A549 (cell line): ENCODE results near the gene FHAD1.

ENCODE experiments used
- BHLHE40 ChIP-seq: IDR thresholded peaks from 2 replicates; pipeline ENCODE4 v1.6.1; 2012; ENCODE audit warnings: low read depth, low read length, inconsistent platforms
- HDAC2 ChIP-seq: fragments of 200-600 bp; sonication (generic); IDR thresholded peaks from 2 replicates; pipeline ENCODE4 v1.6.1; 2016
- JUN ChIP-seq, 2 experiments: fragments of >200 bp; sonication (Bioruptor Twin); formaldehyde crosslinking; IDR thresholded peaks; 2 replicates in 1 of 2; 3 replicates in 1 of 2; pipeline ENCODE4 v1.6.1; 2016 to 2017
- MAZ ChIP-seq: fragments of 150-350 bp; IDR thresholded peaks from 2 replicates; pipeline ENCODE4 v1.6.1; 2014; ENCODE audit warnings: antibody characterized with exemption, low read depth, low read length, borderline replicate concordance
- POLR2A ChIP-seq: IDR thresholded peaks from 2 replicates; pipeline ENCODE4 v1.6.1; 2012; ENCODE audit warnings: mild to moderate bottlenecking, low read length
- TF ChIP-seq, protein P1 (sequence below): fragments of >200 bp; sonication (Bioruptor Twin); formaldehyde crosslinking; IDR thresholded peaks from 3 replicates; pipeline ENCODE4 v1.5.1; 2016

DNA sequence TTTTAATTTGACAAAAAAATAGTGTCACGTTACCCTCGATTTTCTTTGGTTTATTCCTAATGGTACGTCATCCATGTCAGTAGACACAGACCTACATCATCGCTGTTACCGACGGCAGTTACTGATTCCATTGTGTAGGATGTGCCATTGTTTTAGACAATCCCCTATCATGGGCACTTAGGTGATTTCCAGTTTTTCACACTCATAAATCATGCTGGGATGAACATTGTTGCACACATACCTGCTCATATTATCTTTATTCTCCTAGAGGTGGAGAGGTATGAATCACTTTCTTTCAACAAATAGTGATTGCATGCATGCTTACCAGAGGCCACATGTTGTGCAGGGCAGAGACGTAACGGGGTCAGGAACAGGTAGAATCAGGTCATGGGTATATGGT lies 83.0 kb downstream of the FHAD1 start:
- TF ChIP-seq, protein P1, sequence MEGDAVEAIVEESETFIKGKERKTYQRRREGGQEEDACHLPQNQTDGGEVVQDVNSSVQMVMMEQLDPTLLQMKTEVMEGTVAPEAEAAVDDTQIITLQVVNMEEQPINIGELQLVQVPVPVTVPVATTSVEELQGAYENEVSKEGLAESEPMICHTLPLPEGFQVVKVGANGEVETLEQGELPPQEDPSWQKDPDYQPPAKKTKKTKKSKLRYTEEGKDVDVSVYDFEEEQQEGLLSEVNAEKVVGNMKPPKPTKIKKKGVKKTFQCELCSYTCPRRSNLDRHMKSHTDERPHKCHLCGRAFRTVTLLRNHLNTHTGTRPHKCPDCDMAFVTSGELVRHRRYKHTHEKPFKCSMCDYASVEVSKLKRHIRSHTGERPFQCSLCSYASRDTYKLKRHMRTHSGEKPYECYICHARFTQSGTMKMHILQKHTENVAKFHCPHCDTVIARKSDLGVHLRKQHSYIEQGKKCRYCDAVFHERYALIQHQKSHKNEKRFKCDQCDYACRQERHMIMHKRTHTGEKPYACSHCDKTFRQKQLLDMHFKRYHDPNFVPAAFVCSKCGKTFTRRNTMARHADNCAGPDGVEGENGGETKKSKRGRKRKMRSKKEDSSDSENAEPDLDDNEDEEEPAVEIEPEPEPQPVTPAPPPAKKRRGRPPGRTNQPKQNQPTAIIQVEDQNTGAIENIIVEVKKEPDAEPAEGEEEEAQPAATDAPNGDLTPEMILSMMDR: no peak
- TF ChIP-seq HDAC2 (no peak), MAZ (no peak), JUN (IDR thresholded peaks at IDR 0.05) (no peak), BHLHE40 (no peak), POLR2A (no peak)
